ENCODE data around the gene PROSER3.

Gene PROSER3

DNA sequence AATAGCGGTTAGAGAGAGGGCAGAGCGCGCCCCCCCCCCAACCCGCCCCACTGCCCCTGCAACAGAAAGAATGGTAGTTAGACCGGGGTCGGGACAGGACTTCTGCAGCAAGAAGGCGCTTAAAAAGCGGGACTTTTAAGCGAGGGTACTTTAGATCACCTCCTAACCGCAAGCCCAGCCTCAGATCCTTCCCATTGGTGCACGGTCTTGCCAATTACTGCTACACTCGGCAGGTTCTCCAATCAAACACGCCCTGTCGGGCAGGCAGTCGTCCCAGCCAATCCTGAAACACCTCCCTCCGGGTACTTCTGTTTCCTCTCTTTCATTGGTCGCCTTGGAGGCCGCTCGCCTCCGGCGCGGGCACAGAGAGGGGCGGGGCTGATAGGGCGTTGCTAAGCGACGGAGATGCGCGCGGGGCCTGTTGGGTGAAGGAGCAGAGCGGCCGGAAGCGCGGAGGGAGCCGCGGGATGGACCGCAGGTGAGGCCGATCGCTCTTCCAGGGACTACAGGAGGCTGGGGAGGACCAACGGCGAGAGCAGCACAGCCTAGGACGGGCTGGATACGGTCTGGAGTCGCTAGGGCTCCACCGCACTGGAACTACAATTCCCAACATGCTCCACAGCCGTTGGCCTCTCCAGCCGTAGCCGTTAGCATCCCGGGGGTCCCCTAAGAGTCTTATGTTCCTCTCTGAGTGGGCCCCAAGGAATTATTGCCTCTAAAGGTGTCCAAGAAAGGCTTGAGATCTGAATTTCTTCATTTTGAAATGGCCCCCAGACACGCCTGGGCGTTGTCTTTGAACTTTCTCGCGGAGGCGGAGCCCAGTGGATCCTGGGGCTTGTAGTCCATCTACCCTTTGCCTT, at the start of gene PROSER3:
Gene PROSER3 (plus strand): TSS at position 428 of the 860 bp plus-strand sequence. CDS start 40 bp downstream, at position 468.
- DNase-seq, result peak; percentile 93 to 97

DNA sequence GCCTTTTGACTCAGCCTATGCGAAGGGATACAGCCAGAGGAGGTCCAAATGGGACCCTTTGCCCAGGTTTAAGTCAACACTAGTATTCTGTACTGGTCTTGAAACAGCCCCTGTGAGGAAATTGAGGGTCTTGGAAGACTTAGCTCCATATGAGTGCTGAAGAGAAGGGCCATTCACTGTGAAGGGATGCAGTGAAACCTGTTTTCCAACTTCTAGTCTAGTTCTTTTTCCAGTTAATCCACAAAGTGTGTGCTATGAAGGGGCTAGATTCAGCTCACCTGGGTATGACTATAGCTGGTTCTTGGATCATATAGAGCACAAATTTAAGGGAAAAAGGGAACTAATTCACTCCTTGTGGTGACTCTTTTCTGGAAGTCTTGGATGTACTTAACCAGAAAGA, 49.6 kb upstream of the PROSER3 start:
- DNase-seq, result no peak

- DNase-seq, result no peak
Observed at GRCh38 chr19:35710784-35711723, 46.9 kb upstream of the PROSER3 start.

DNA sequence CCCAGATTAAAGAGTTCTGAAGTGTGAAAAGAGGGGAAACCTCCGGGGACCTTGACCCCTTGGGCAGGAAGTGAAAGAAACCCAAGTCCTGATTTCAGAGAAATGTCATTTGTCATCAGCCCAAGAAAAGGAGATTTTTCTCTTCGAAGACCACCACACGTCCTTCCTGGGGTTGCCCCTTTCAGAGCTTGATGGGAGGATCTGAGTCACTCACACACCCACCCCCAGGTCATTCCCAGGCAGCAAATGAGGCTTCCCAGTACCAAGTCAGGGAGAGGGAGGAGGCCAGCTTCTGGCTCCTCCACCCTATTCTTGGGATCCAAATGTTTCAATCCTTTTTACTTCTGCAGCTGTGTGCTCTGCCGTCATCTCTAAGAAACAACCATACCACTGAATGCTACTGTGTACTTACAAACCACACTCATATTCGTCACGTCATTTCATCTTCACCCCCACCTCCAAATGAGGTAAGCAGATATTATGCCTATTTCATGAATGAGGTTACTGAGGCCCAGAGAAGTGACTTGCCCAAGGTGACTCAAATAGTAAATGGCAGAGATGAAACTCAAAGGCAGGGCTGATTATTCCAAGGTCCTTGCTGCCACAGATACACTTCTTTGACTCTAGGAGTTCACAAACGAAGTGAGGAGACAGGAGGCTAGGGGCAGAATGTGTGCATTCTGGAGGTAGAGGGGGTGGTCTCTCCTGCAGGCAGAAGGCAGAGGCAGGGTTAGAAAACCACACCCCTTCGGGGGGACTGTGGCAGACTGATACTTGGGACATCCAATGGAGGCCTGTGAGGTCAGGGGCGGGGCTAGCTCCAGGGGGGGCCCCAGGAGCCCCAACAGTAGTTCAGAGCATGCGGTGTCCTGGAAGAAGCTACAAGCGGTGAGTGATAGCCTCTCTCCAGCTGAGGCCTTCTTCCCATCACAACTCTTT, 45.1 kb upstream of the PROSER3 start:
- no peak for DNase-seq

DNA sequence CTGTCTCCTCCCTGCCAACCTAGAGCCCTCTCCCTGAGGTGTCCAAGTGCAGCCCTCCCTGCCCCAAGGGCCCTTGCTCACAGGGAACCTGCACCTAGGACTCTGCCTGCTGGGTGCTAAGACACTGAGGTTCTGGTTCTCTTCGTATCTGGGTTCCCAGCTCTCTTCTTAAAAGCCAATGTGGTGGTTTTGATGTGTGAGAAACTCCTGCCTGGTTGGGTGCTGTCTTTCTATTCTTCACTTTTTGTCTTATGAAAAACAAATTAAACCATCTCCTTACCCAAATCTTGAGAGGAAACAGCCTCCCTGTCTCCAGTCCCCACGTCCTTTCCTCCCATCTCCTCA, 44.5 kb upstream of the PROSER3 start:
- no peak for DNase-seq

- DNase-seq, result no peak
Observed at GRCh38 chr19:35713904-35714495, 44.0 kb upstream of the PROSER3 start.

GRCh38 chr19:35714601-35715354, 43.2 kb upstream of the PROSER3 start:
- no peak for DNase-seq

DNA sequence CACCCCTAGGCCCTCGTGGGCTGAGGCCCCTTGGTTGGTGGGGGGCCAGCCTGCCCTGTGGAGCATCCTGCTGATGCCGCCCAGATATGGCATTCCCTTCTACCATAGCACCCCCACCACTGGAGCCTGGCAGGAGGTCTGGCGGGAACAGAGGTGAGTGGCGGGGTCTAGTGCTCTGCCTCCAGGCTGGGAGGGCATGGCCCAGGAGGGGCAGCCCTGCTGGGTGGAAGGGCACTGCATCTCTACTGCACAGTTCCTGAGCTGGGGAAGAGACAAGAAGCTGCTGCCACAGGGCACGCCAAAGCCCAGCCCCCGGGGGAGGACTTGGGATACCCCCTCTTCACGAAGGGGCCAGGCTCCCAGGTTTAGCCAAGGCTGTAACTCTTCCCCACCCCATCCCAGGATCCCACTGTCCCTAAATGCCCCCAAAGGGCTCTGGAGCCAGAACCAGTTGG, 42.6 kb upstream of the PROSER3 start:
- no peak for DNase-seq

GRCh38 chr19:35715981-35716800, 41.8 kb upstream of the PROSER3 start:
- DNase-seq, result peak in 1 of 2 experiments; percentile 44

- DNase-seq, result peak; percentile 77 to 84
Observed at GRCh38 chr19:35716801-35717664, 40.9 kb upstream of the PROSER3 start.

- DNase-seq, result peak in 1 of 2 experiments; percentile 85
Observed at GRCh38 chr19:35717665-35718344, 40.2 kb upstream of the PROSER3 start, which contains the start of gene KMT2B. Gene KMT2B, plus strand, starts transcription at chr19:35718003. Its CDS starts 16 bp downstream, at chr19:35718019.

DNA sequence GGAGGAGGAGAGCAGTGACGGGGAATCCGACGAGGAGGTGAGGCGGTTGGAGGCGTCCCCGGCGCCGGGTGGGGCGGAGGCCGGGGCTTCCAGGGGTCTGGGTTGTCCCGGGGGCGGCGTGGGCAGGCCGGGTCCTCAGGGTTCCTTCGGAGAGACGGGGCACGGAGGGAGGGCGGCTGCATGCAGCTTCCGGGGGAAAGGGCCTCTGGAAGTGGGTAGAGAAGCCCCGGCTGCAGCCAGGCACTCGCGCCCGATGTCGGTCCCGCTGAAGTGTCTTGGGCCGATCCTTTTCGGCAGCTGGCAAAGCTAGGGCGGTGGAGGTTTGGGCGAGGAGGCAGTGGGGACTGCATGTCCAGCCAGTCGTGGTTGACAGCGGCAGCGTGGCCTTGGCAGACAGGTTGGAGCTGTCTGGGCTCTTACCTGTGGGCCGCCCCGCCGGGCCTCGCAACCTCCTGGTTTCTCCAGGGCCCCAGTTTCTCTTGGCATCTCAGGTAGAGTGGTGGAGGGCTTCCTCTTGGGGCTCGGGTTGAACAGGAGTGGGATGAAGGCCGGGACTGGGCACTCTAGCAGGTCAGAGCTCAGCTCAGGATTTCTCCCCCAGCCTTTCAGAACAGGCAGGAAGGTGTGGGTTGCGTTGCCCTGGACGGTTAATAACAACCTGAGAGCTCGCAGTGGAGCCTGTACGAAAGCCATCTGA, 39.5 kb upstream of the PROSER3 start:
- DNase-seq, result no peak

- no peak for DNase-seq
Observed at GRCh38 chr19:35719402-35720162, 38.4 kb upstream of the PROSER3 start.

DNA sequence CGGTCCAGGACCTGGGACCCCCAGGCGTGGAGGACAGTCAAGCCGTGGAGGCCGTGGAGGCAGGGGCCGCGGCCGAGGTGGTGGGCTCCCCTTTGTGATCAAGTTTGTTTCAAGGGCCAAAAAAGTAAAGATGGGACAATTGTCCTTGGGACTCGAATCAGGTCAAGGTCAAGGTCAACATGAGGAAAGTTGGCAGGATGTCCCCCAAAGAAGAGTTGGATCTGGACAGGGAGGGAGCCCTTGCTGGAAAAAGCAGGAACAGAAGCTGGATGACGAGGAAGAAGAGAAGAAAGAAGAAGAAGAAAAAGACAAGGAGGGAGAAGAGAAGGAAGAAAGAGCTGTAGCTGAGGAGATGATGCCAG, 37.8 kb upstream of the PROSER3 start:
- DNase-seq, result no peak

DNA sequence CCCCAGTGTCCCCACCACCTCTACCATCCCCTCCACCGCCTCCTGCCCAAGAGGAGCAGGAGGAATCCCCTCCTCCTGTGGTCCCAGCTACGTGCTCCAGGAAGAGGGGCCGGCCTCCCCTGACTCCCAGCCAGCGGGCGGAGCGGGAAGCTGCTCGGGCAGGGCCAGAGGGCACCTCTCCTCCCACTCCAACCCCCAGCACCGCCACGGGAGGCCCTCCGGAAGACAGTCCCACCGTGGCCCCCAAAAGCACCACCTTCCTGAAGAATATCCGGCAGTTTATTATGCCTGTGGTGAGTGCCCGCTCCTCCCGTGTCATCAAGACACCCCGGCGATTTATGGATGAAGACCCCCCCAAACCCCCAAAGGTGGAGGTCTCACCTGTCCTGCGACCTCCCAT, 37.3 kb upstream of the PROSER3 start:
- DNase-seq, result no peak

GRCh38 chr19:35721374-35721773, 36.6 kb upstream of the PROSER3 start:
- DNase-seq, result no peak

DNA sequence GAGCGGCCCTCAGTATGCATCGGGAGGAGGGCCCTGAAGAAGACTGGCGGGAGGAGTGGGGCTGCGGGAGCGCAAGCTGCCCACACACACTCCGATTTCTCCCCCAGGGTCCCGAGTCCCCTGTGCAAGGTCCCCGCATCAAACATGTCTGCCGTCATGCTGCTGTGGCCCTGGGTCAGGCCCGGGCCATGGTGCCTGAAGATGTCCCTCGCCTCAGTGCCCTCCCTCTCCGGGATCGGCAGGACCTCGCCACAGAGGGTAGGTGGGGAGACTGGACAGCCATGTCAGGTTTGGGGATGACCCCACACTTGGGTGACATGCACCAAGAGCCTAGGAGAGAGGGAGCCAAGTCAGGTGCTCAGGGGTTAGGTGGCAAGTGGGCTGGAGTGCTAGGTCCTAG, 35.5 kb upstream of the PROSER3 start:
- DNase-seq, result no peak

Measured in SW 1271 (cell line).